Body of pancreas (tissue), 4 donors: ENCODE results near the gene ITPKC.

ENCODE experiments used
- CTCF ChIP-seq, 7 experiments: fragments of 450-650 bp in 4 of 7; fragments of 200-600 bp in 3 of 7; sonication (generic) in 3 of 7; IDR thresholded peaks; one replicate each; pipeline ENCODE4 v1.5.1; 2016 to 2019; ENCODE audit warnings: antibody characterized with exemption in 7 of 7
- POLR2A ChIP-seq, 3 donors: fragments of 450-650 bp; IDR thresholded peaks; one replicate each; pipeline ENCODE4 v1.6.1; 2016; ENCODE audit warnings: antibody characterized with exemption in 3 of 3, mild to moderate bottlenecking in 2 of 3

- no peak for TF ChIP-seq CTCF (IDR thresholded peaks at IDR 0.05)
- no peak for TF ChIP-seq POLR2A (IDR thresholded peaks at IDR 0.05)
These were observed 5.2 kb downstream of the ITPKC start for GRCh38 chr19:40721936-40722661.
